Liver (tissue), 9 donors: ENCODE data around the gene P4HTM. TPM values are rescaled to one million over a fixed set of nuclear protein-coding genes. Genes with fewer than 3 reads are reported as not detected.

Experiments
- DNase-seq: peaks from one replicate; pipeline ENCODE4 v3.0.0-alpha.2; 2017; ENCODE audit warnings: low spot score
- H3K27ac ChIP-seq, 2 donors: one replicate each; pipeline ENCODE4 v1.7.0; 2013; ENCODE audit warnings: inconsistent platforms in 2 of 2, low read length in 2 of 2, control low read depth in 1 of 2, low read depth in 1 of 2, mild to moderate bottlenecking in 1 of 2
- H3K27me3 ChIP-seq, 4 donors: one replicate each; pipeline versions ENCODE4 v1.6.1 to v1.7.0; 2013; ENCODE audit warnings: low read length in 3 of 4, inconsistent platforms in 1 of 4, mild to moderate bottlenecking in 1 of 4, moderate library complexity in 1 of 4; ENCODE audit not compliant: control insufficient read depth in 4 of 4, insufficient read depth in 4 of 4
- H3K36me3 ChIP-seq, 4 donors: one replicate each; pipeline versions ENCODE4 v1.6.1 to v1.7.0; 2013; ENCODE audit warnings: low read length in 3 of 4, mild to moderate bottlenecking in 3 of 4, low read depth in 1 of 4, moderate library complexity in 1 of 4; ENCODE audit not compliant: control insufficient read depth in 4 of 4, insufficient read depth in 3 of 4
- H3K4me1 ChIP-seq, 4 donors: one replicate each; pipeline versions ENCODE4 v1.6.1 to v1.7.0; 2013; ENCODE audit warnings: low read length in 3 of 4, mild to moderate bottlenecking in 3 of 4, moderate library complexity in 1 of 4; ENCODE audit not compliant: control insufficient read depth in 4 of 4, insufficient read depth in 4 of 4
- H3K4me3 ChIP-seq, 3 donors: one replicate each; pipeline versions ENCODE4 v1.6.1 to v1.7.0; 2013; ENCODE audit warnings: low read length in 3 of 3, control low read depth in 1 of 3, low read depth in 1 of 3, mild to moderate bottlenecking in 1 of 3
- H3K9ac ChIP-seq, 2 donors: one replicate each; pipeline ENCODE4 v1.7.0; 2013; ENCODE audit warnings: low read length in 2 of 2, mild to moderate bottlenecking in 2 of 2, moderate library complexity in 2 of 2, control low read depth in 1 of 2, low read depth in 1 of 2
- H3K9me3 ChIP-seq, 4 donors: one replicate each; pipeline versions ENCODE4 v1.6.1 to v1.7.0; 2013; ENCODE audit warnings: low read length in 3 of 4; ENCODE audit not compliant: control insufficient read depth in 4 of 4
- EGR1 ChIP-seq, 2 donors: IDR thresholded peaks; 2 replicates each; pipeline ENCODE4 v1.6.1; 2016 to 2018; ENCODE audit warnings: antibody characterized with exemption in 2 of 2, low read depth in 2 of 2
- FOXA1 ChIP-seq: IDR thresholded peaks from 2 replicates; pipeline ENCODE4 v1.6.1; 2016; ENCODE audit warnings: antibody characterized with exemption
- FOXA2 ChIP-seq: IDR thresholded peaks from 2 replicates; pipeline ENCODE4 v1.6.1; 2016; ENCODE audit warnings: antibody characterized with exemption
- GABPA ChIP-seq, 2 donors: IDR thresholded peaks in 1 of 2; conservative IDR thresholded peaks in 1 of 2; 2 replicates each; pipeline ENCODE4 v1.6.1; 2016; ENCODE audit warnings: antibody characterized with exemption in 2 of 2, mild to moderate bottlenecking in 1 of 2, moderate library complexity in 1 of 2
- HNF4A ChIP-seq, 2 donors: conservative IDR thresholded peaks; 2 replicates each; pipeline ENCODE4 v1.6.1; 2016; ENCODE audit warnings: antibody characterized with exemption in 2 of 2, mild to moderate bottlenecking in 2 of 2
- HNF4G ChIP-seq: IDR thresholded peaks from 2 replicates; pipeline ENCODE4 v1.6.1; 2016; ENCODE audit warnings: antibody characterized with exemption
- JUND ChIP-seq, 2 donors: IDR thresholded peaks; 2 replicates each; pipeline ENCODE4 v1.6.1; 2016; ENCODE audit warnings: antibody characterized with exemption in 2 of 2
- NR2F2 ChIP-seq: IDR thresholded peaks from 2 replicates; pipeline ENCODE4 v1.6.1; 2016; ENCODE audit warnings: antibody characterized with exemption
- RXRA ChIP-seq, 2 donors: IDR thresholded peaks; 2 replicates each; pipeline ENCODE4 v1.6.1; 2017 to 2018; ENCODE audit warnings: antibody characterized with exemption in 2 of 2, mild to moderate bottlenecking in 1 of 2
- SP1 ChIP-seq: IDR thresholded peaks from 2 replicates; pipeline ENCODE4 v1.6.1; 2018; ENCODE audit warnings: antibody characterized with exemption, mild to moderate bottlenecking
- TAF1 ChIP-seq: conservative IDR thresholded peaks from 2 replicates; pipeline ENCODE4 v1.6.1; 2016; ENCODE audit warnings: antibody characterized with exemption, mild to moderate bottlenecking
- YY1 ChIP-seq: IDR thresholded peaks from 2 replicates; pipeline ENCODE4 v1.6.1; 2016; ENCODE audit warnings: antibody characterized with exemption, mild to moderate bottlenecking
- WGBS: extraction: QIAGEN DNeasy Blood & Tissue Kit; methylation state at CpG from one replicate; pipeline ENCODE4 v1.1.7; 2013; 5-methylcytosine and 5-hydroxymethylcytosine counted together
- polyA plus RNA-seq, 2 donors: library from polyadenylated mRNA; stranded (reverse) in 1 of 2; unstranded in 1 of 2; fragments of 200-250 nt in 1 of 2; fragments of >200 nt in 1 of 2; fragmentation: Nextera tagmentation in 1 of 2; extraction: Ambion mirVana in 1 of 2; gene quantifications; one replicate each; pipeline versions ENCODE4 v1.2.1 to v1.2.3, GENCODE V29; 2013 to 2015
- total RNA-seq, 2 donors: library from RNA; depleted of rRNA; stranded (reverse); fragments of >200 nt; gene quantifications; one replicate each; pipeline ENCODE4 v1.2.3, GENCODE V29; 2014
- TF ChIP-seq, protein P1 (sequence below): IDR thresholded peaks from 2 replicates; pipeline ENCODE4 v1.6.1; 2016; ENCODE audit warnings: antibody characterized with exemption
- TF ChIP-seq, protein P2 (sequence below): IDR thresholded peaks from 2 replicates; pipeline ENCODE4 v1.6.1; 2016; ENCODE audit warnings: antibody characterized with exemption
- TF ChIP-seq, protein P3 (sequence below): IDR thresholded peaks from 2 replicates; pipeline ENCODE4 v1.6.1; 2016; ENCODE audit warnings: antibody characterized with exemption, mild to moderate bottlenecking
- TF ChIP-seq, protein P4 (sequence below): fragments of 150-350 bp; IDR thresholded peaks from 2 replicates; pipeline ENCODE4 v1.5.1; 2017; ENCODE audit warnings: improper control_type of control experiment, low read depth, low read length; ENCODE audit not compliant: missing input control
- TF ChIP-seq, protein P5 (sequence below): IDR thresholded peaks from 2 replicates; pipeline ENCODE4 v1.6.1; 2016; ENCODE audit warnings: antibody characterized with exemption
- donor health status: healthy.
- donor health status: healthy.
- donor health status: healthy.
- donor health status: healthy.
- donor health status: healthy.

Gene P4HTM
- total and polyA plus RNA-seq, 4 donors: 10.0 to 16.2 (median 11.9) TPM

DNA sequence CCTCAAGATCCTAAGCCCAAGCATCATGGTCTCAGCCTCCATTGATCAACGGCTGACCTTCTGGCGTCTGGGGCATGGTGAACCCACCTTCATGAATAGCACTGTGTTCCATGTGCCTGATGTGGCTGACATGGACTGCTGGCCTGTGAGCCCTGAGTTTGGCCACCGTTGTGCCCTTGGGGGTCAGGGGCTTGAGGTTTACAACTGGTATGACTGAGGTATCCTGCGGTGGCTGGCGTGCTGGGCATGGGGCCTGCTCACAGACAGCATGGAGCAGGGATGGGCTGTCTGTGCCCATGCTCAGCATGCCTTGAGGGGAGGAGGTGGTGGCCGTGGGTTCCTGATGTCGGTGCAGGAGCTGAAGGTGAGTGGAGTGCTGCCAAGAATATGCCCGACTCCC, 25.0 kb downstream of the P4HTM start:
- DNase-seq: no peak
- Histone ChIP-seq H3K4me3 (no peak overlapping the region), H3K27me3 (no peaks in the 10 kb centered on the region), H3K9me3 (no peaks in the 10 kb centered on the region), H3K4me1 (peaks cover 6 to 29% (median 20%) of the 10 kb centered on the region in 4 donors), H3K27ac (no peak overlapping the region), H3K36me3 (peaks cover 8 to 43% (median 15%) of the 10 kb centered on the region in 4 donors), H3K9ac (no peak overlapping the region)
- WGBS: 86% methylated on average over 8 of the region's 8 CpGs
- TF ChIP-seq, protein P1, sequence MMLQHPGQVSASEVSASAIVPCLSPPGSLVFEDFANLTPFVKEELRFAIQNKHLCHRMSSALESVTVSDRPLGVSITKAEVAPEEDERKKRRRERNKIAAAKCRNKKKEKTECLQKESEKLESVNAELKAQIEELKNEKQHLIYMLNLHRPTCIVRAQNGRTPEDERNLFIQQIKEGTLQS: no peak
- TF ChIP-seq HNF4A (conservative IDR thresholded peaks at IDR 0.05) (no peak), YY1 (no peak), SP1 (no peak), RXRA (IDR thresholded peaks at IDR 0.05) (no peak), FOXA1 (no peak), EGR1 (IDR thresholded peaks at IDR 0.05; ENCODE audit: low read depth in 2 of 2) (no peak), FOXA2 (no peak), JUND (IDR thresholded peaks at IDR 0.05) (no peak)
- TF ChIP-seq, protein P2, sequence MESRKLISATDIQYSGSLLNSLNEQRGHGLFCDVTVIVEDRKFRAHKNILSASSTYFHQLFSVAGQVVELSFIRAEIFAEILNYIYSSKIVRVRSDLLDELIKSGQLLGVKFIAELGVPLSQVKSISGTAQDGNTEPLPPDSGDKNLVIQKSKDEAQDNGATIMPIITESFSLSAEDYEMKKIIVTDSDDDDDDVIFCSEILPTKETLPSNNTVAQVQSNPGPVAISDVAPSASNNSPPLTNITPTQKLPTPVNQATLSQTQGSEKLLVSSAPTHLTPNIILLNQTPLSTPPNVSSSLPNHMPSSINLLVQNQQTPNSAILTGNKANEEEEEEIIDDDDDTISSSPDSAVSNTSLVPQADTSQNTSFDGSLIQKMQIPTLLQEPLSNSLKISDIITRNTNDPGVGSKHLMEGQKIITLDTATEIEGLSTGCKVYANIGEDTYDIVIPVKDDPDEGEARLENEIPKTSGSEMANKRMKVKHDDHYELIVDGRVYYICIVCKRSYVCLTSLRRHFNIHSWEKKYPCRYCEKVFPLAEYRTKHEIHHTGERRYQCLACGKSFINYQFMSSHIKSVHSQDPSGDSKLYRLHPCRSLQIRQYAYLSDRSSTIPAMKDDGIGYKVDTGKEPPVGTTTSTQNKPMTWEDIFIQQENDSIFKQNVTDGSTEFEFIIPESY: no peak
- TF ChIP-seq, protein P3, sequence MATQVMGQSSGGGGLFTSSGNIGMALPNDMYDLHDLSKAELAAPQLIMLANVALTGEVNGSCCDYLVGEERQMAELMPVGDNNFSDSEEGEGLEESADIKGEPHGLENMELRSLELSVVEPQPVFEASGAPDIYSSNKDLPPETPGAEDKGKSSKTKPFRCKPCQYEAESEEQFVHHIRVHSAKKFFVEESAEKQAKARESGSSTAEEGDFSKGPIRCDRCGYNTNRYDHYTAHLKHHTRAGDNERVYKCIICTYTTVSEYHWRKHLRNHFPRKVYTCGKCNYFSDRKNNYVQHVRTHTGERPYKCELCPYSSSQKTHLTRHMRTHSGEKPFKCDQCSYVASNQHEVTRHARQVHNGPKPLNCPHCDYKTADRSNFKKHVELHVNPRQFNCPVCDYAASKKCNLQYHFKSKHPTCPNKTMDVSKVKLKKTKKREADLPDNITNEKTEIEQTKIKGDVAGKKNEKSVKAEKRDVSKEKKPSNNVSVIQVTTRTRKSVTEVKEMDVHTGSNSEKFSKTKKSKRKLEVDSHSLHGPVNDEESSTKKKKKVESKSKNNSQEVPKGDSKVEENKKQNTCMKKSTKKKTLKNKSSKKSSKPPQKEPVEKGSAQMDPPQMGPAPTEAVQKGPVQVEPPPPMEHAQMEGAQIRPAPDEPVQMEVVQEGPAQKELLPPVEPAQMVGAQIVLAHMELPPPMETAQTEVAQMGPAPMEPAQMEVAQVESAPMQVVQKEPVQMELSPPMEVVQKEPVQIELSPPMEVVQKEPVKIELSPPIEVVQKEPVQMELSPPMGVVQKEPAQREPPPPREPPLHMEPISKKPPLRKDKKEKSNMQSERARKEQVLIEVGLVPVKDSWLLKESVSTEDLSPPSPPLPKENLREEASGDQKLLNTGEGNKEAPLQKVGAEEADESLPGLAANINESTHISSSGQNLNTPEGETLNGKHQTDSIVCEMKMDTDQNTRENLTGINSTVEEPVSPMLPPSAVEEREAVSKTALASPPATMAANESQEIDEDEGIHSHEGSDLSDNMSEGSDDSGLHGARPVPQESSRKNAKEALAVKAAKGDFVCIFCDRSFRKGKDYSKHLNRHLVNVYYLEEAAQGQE: no peak
- TF ChIP-seq, protein P4, sequence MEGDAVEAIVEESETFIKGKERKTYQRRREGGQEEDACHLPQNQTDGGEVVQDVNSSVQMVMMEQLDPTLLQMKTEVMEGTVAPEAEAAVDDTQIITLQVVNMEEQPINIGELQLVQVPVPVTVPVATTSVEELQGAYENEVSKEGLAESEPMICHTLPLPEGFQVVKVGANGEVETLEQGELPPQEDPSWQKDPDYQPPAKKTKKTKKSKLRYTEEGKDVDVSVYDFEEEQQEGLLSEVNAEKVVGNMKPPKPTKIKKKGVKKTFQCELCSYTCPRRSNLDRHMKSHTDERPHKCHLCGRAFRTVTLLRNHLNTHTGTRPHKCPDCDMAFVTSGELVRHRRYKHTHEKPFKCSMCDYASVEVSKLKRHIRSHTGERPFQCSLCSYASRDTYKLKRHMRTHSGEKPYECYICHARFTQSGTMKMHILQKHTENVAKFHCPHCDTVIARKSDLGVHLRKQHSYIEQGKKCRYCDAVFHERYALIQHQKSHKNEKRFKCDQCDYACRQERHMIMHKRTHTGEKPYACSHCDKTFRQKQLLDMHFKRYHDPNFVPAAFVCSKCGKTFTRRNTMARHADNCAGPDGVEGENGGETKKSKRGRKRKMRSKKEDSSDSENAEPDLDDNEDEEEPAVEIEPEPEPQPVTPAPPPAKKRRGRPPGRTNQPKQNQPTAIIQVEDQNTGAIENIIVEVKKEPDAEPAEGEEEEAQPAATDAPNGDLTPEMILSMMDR: no peak

DNA sequence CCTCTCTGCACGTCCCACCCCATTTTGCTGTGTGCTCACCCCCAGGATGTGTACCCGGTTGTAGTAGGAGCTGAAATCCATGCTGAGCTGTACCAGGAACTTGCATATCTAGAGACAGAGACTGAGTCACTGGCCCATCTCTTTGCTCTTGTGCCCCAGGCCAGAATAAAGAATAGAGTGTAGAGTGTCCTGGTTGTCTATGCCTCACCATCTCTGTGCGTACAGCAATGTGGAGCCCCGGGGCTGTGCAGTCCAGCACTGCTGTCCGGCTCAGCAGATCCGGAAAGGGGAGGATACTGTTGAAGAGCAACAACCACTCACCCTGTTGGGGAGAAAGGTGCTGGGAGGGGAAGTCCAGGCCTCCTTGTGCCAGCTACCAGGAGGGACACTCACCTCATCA, 25.7 kb downstream of the P4HTM start:
- DNase-seq: no peak
- no peak overlapping the region for H3K9ac ChIP-seq
- H3K27me3 ChIP-seq: no peaks in the 10 kb centered on the region
- H3K27ac ChIP-seq: no peak overlapping the region
- no peak overlapping the region for H3K4me3 ChIP-seq
- peaks cover 8 to 43% (median 15%) of the 10 kb centered on the region in 4 donors for H3K36me3 ChIP-seq
- 87% methylated on average over 6 of the region's 6 CpGs for WGBS
- no peaks in the 10 kb centered on the region for H3K9me3 ChIP-seq
- H3K4me1 ChIP-seq: peaks cover 9 to 35% (median 25%) of the 10 kb centered on the region in 4 donors
- TF ChIP-seq GABPA (IDR thresholded peaks at IDR 0.05 in 1 of 2, conservative IDR thresholded peaks at IDR 0.05 in 1 of 2) (no peak), SP1 (no peak), HNF4A (conservative IDR thresholded peaks at IDR 0.05) (no peak), EGR1 (IDR thresholded peaks at IDR 0.05; ENCODE audit: low read depth in 2 of 2) (no peak), TAF1 (no peak), YY1 (no peak), JUND (IDR thresholded peaks at IDR 0.05) (no peak), NR2F2 (no peak), HNF4G (no peak)
- TF ChIP-seq, protein P3: no peak
- TF ChIP-seq, protein P4: no peak
- TF ChIP-seq, protein P1: no peak
- TF ChIP-seq, protein P5, sequence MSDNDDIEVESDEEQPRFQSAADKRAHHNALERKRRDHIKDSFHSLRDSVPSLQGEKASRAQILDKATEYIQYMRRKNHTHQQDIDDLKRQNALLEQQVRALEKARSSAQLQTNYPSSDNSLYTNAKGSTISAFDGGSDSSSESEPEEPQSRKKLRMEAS: no peak
